ENCODE results near the gene HADH. TPM values are rescaled to one million over a fixed set of nuclear protein-coding genes. Genes with fewer than 3 reads are reported as not detected.
A peak's percentile ranks its signal among the peaks of the same experiment; 100 is the strongest.

HADH gene
- total and polyA plus RNA-seq, 12 donors: 24.5 to 123 (median 68.8) TPM

DNA sequence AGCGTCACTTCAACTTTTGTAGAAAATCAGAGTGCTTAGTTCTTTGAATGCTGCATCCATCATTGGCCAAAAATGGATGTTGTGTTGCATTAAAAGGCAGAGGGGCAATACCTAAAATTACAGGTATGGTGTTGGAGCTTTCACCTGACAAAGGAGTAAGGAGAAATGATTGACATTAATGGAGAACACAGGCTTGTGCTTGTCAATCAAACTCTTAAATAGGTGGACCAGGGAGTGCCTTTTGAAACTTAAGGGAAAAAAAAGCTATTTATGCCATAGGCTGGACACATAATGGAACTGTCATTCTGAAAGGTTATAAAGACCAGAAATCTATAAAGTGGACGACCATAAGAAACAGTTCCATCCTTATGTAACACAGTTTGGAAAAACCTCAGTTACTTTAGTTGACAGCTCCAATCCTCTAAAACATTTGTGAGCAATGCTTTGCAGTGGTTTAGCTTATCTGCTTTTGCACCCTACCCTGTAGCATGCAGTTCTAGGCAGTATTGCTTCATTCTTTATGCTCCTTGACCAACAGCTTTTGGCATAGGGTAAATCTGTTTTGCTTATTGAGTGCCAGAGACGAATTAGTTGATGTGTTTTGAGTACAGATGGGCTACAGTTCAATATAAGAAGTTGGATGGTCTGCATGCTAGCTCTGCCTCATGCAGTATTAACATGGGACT lies 2.4 kb downstream of the HADH start:
- Histone ChIP-seq H3K4me3 (peak overlapping the region in 1 of 4 donors; percentile 16), H3K9me3 (replicated peaks in 1 of 3) (no peaks in the 10 kb centered on the region), H3K36me3 (replicated peaks in 1 of 2) (no peaks in the 10 kb centered on the region), H3K4me1 (replicated peaks in 1 of 2) (peaks cover 30 to 53% of the 10 kb centered on the region in 2 donors), H3K27me3 (no peaks in the 10 kb centered on the region), H3K27ac (peak overlapping the region in 2 of 5 donors; percentile 38 to 93)
- intact Hi-C loops (cut with DNase I): no loop called here
- peak in 1 of 7 donors; percentile 11 for DNase-seq
- no peak for TF ChIP-seq POLR2A (IDR thresholded peaks at IDR 0.05)
- TF ChIP-seq, protein P1, sequence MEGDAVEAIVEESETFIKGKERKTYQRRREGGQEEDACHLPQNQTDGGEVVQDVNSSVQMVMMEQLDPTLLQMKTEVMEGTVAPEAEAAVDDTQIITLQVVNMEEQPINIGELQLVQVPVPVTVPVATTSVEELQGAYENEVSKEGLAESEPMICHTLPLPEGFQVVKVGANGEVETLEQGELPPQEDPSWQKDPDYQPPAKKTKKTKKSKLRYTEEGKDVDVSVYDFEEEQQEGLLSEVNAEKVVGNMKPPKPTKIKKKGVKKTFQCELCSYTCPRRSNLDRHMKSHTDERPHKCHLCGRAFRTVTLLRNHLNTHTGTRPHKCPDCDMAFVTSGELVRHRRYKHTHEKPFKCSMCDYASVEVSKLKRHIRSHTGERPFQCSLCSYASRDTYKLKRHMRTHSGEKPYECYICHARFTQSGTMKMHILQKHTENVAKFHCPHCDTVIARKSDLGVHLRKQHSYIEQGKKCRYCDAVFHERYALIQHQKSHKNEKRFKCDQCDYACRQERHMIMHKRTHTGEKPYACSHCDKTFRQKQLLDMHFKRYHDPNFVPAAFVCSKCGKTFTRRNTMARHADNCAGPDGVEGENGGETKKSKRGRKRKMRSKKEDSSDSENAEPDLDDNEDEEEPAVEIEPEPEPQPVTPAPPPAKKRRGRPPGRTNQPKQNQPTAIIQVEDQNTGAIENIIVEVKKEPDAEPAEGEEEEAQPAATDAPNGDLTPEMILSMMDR (IDR thresholded peaks at IDR 0.05): no peak
- 59 to 84% (median 61%) methylated on average over 3 of the region's 3 CpGs for WGBS, 4 donors

DNA sequence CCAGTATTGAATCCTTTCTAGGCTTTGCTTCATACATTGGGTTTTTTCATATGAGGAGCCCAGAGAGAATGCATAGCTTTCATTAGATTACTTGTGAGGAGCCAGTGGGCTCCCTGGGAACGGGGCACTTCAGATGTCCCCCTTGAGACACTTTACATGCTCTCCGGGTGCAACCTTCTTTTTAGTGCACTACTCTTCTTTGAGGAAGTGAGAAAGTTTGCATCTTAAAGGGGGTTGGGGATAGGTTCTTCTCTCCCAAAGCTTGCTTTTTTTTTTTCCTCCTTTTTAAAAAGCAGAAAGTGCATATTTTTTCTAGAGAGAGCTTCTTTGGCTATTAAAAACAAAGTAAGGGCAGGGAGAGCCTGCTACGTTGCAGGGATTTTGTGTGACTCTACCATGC lies 4.3 kb downstream of the HADH start:
- H3K4me1 ChIP-seq (replicated peaks in 1 of 2): peaks cover 36 to 61% of the 10 kb centered on the region in 2 donors
- intact Hi-C loops (cut with DNase I): no loop called here

DNA sequence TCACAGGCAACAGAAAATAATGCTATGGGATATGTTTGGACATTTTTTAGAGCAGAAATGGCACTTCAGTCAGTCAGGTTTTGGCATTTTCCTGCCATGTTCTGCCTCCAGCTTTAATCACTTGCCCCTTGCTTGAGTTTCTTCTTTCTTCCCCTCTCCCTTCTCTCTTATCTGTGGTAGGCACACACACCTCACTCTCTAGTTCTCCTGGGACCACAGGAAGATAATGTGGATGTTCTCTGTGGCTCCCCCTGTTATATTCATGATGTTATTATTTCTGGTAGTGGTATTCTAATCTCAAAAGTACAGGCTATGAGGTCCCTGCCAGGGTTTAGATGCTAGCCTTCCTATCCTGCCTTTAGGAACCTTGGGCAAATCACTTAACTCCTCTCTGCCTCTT lies 5.2 kb downstream of the HADH start:
- no peaks in the 10 kb centered on the region for H3K9me3 ChIP-seq (replicated peaks in 1 of 3)
- no peak overlapping the region for H3K4me3 ChIP-seq
- no peaks in the 10 kb centered on the region for H3K36me3 ChIP-seq (replicated peaks in 1 of 2)
- no peak for DNase-seq
- H3K27me3 ChIP-seq: no peaks in the 10 kb centered on the region
- H3K4me1 ChIP-seq (replicated peaks in 1 of 2): peaks cover 32 to 55% of the 10 kb centered on the region in 2 donors
- intact Hi-C loops (cut with DNase I): no loop called here
- TF ChIP-seq, protein P1 (IDR thresholded peaks at IDR 0.05): no peak
- no peak for TF ChIP-seq POLR2A (IDR thresholded peaks at IDR 0.05)
- H3K27ac ChIP-seq: no peak overlapping the region

More for the DNA sequence above, 4.3 kb downstream of the HADH start:
- Histone ChIP-seq H3K9me3 (replicated peaks in 1 of 3) (no peaks in the 10 kb centered on the region), H3K27ac (no peak overlapping the region), H3K4me3 (no peak overlapping the region), H3K36me3 (replicated peaks in 1 of 2) (no peaks in the 10 kb centered on the region), H3K27me3 (no peaks in the 10 kb centered on the region)
- TF ChIP-seq, protein P1 (IDR thresholded peaks at IDR 0.05): no peak
- TF ChIP-seq POLR2A (IDR thresholded peaks at IDR 0.05): no peak
- WGBS, 4 donors: 67 to 86% (median 74%) methylated on average over 3 of the region's 3 CpGs
- no peak for DNase-seq

DNA sequence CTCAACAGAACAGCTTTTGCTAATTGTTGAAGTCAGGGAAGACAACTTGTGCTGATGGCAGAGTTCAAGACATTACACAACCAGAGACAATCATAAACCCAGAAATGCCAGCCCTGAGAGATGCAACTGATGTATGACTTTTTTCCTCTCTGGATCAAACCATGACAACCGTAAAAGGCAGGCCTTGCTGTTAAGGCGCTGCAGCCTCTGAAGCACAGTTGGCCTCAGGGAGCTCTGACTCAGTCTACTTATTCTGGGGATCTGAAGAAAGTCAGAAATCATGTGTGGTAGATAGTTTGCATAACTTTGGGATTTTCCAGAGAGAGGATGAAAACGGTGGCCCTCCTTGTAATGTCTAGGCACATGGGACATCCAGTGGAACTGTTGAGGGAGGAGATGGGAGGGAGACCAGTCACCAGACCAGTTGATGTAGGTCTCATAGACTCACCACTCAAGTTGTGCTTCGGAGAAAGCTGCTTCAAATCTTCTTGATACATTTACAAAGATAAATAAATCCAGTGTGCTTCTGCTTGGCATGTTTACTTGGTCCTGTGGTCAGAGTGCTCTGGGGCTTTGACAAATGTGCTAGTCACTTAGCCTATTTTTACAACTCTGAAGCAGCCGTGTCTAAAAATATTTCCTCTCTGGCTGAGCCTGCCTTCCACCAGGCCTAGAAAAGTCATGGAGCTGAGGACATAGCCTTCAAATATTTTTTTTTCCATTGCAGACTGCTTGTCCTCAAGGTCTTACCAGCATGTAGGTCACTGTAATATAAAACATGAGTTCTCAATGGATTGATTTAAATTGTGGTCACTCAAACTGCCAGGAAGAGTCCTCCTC lies 7.5 kb downstream of the HADH start:
- no peak overlapping the region for H3K4me3 ChIP-seq
- intact Hi-C loops (cut with DNase I): no loop called here
- no peaks in the 10 kb centered on the region for H3K27me3 ChIP-seq
- TF ChIP-seq, protein P1 (IDR thresholded peaks at IDR 0.05): no peak
- TF ChIP-seq POLR2A (IDR thresholded peaks at IDR 0.05): peak in 1 of 2 donors; percentile 15
- no peaks in the 10 kb centered on the region for H3K9me3 ChIP-seq (replicated peaks in 1 of 3)
- WGBS, 4 donors: 38 to 63% (median 51%) methylated on average over 5 of the region's 5 CpGs
- no peaks in the 10 kb centered on the region for H3K36me3 ChIP-seq (replicated peaks in 1 of 2)
- peaks cover 17 to 39% of the 10 kb centered on the region in 2 donors for H3K4me1 ChIP-seq (replicated peaks in 1 of 2)
- peak overlapping the region in 4 of 5 donors; percentile 12 to 82 (median 70) for H3K27ac ChIP-seq
- DNase-seq: peak; percentile 43 to 80 (median 61)

Measured in adrenal gland (tissue), 12 donors.